PC-3 (cell line): ENCODE data around the gene BCAS3. TPM values are rescaled to one million over a fixed set of nuclear protein-coding genes. Genes with fewer than 3 reads are reported as not detected.

Experiments
- ATAC-seq: fragments of 200-7000 bp; cut with Tn5 transposase; 2 replicates; pipeline ENCODE4 v1.9.1; 2020; ENCODE audit warnings: mild to moderate bottlenecking, moderate library complexity
- BruUV-seq: library from RNA; stranded (reverse); fragments of 400-500 nt; replicated peaks from 2 replicates; lab custom pipeline; 2021; lab: Mats Ljungman, UMichigan
- CTCF ChIA-PET: fragments of 300-600 bp; sonication (Branson Sonifier 250); formaldehyde crosslinking; loops from one replicate; lab custom pipeline; 2022; ENCODE audit warnings: antibody characterized with exemption; lab: Charles Lee
- POLR2A ChIA-PET: fragments of 300-600 bp; sonication (Branson Sonifier 250); formaldehyde crosslinking; loops from one replicate; lab custom pipeline; 2022; ENCODE audit warnings: antibody characterized with exemption; ENCODE audit not compliant: unreplicated experiment; lab: Charles Lee
- DNase-seq: peaks from one replicate; pipeline ENCODE4 v3.0.0-alpha.2; 2015
- H2AFZ ChIP-seq: fragments of 300-600 bp; sonication (generic); 2 replicates; pipeline ENCODE4 v1.6.0; 2016; ENCODE audit warnings: antibody characterized with exemption, low read length
- H3F3A ChIP-seq: fragments of 300-600 bp; sonication (generic); one replicate; pipeline ENCODE4 v1.6.0; 2017; ENCODE audit warnings: antibody characterized with exemption, low read length, control low read depth, mild to moderate bottlenecking; ENCODE audit not compliant: unreplicated experiment
- H3K27ac ChIP-seq: fragments of 300-600 bp; sonication (generic); 2 replicates; pipeline ENCODE4 v1.5.1; 2016; ENCODE audit warnings: mild to moderate bottlenecking, low read length
- H3K27me3 ChIP-seq: fragments of 300-600 bp; sonication (generic); 2 replicates; pipeline ENCODE4 v1.6.1; 2016; ENCODE audit warnings: low read length, mixed read lengths
- H3K36me3 ChIP-seq: fragments of 300-600 bp; sonication (generic); 2 replicates; pipeline ENCODE4 v1.6.1; 2016; ENCODE audit warnings: low read depth, mixed run types, low read length, mixed read lengths
- H3K4me1 ChIP-seq: fragments of 300-600 bp; sonication (generic); 2 replicates; pipeline ENCODE4 v1.5.1; 2016; ENCODE audit warnings: low read length; ENCODE audit not compliant: insufficient read depth
- H3K4me2 ChIP-seq: fragments of 300-600 bp; sonication (generic); 2 replicates; pipeline ENCODE4 v1.6.0; 2016; ENCODE audit warnings: low read length
- H3K4me3 ChIP-seq: fragments of 300-600 bp; sonication (generic); 2 replicates; pipeline ENCODE4 v1.5.1; 2016; ENCODE audit warnings: mild to moderate bottlenecking, low read length, mixed read lengths
- H3K79me2 ChIP-seq: fragments of 300-600 bp; sonication (generic); 2 replicates; pipeline ENCODE4 v1.6.1; 2017; ENCODE audit warnings: low read length, mixed read lengths
- H3K9ac ChIP-seq: fragments of 300-600 bp; sonication (generic); 2 replicates; pipeline ENCODE4 v1.6.0; 2016; ENCODE audit warnings: mild to moderate bottlenecking, low read length
- H3K9me2 ChIP-seq: fragments of 300-600 bp; sonication (generic); replicated peaks from 2 replicates; pipeline ENCODE4 v1.6.1; 2016; ENCODE audit warnings: mixed run types, low read length, mixed read lengths
- H3K9me3 ChIP-seq: fragments of 300-600 bp; sonication (generic); 2 replicates; pipeline ENCODE4 v1.6.1; 2016; ENCODE audit warnings: low read length, mixed read lengths
- H4K20me1 ChIP-seq: fragments of 300-600 bp; sonication (generic); 2 replicates; pipeline ENCODE4 v1.6.1; 2016; ENCODE audit warnings: low read length, mixed read lengths
- EZH2 ChIP-seq: fragments of 300-600 bp; sonication (generic); IDR thresholded peaks from one replicate; pipeline ENCODE4 v1.6.1; 2017; ENCODE audit warnings: antibody characterized with exemption, mild to moderate bottlenecking, low read length; ENCODE audit not compliant: unreplicated experiment
- EZH2phosphoT487 ChIP-seq: fragments of 300-600 bp; sonication (generic); IDR thresholded peaks from 2 replicates; pipeline ENCODE4 v1.6.1; 2018; ENCODE audit warnings: mild to moderate bottlenecking, antibody characterized with exemption, low read length, borderline replicate concordance
- intact Hi-C: fragments of 100-400 bp; cut with micrococcal nuclease; formaldehyde crosslinking; loops from 2 replicates; pipeline ENCODE4 v1.9.0; 2023
- total RNA-seq: library from RNA; depleted of rRNA; stranded (reverse); fragments of >200 nt; gene quantifications from 2 replicates; pipeline ENCODE4 v1.2.3, GENCODE V29; 2014
- TF ChIP-seq, protein P1 (sequence below): fragments of 300-600 bp; sonication (generic); conservative IDR thresholded peaks from 2 replicates; pipeline ENCODE4 v1.5.1; 2017; ENCODE audit warnings: antibody characterized with exemption, low read depth, mild to moderate bottlenecking, low read length

BCAS3 gene
- total RNA-seq, 1 experiment from 2014 or later = 25.9 TPM

DNA sequence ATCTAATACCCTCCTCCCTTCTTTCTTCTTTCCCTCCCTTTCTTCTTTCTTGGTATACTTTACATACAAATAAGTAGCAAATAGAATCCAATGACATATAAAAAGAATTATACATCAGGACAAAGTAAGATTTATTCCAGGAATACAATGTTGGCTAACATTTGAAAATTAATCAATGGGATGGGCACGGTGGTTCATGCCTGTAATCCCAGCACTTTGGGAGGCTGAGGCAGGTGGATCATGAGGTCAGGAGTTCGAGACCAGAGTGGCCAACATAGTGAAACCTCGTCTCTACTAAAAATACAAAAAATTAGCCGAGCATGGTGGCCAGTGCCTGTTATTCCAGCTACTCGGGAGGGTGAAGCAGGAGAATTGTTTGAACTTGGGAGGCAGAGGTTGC is 72.1 kb downstream of the BCAS3 start:
- Histone ChIP-seq H3K27ac (no peak overlapping the region), H3K9me2 (no peaks in the 10 kb centered on the region), H3K79me2 (no peaks in the 10 kb centered on the region), H3K4me2 (no peak overlapping the region), H3K27me3 (no peaks in the 10 kb centered on the region), H3K4me3 (no peak overlapping the region), H2AFZ (no peak overlapping the region), H3K36me3 (no peaks in the 10 kb centered on the region), H3K9ac (no peak overlapping the region), H3K4me1 (peaks cover 2% of the 10 kb centered on the region; the same call in 1 of the 2 replicates), H3F3A (no peaks in the 10 kb centered on the region), H3K9me3 (no peaks in the 10 kb centered on the region), H4K20me1 (no peaks in the 10 kb centered on the region)
- TF ChIP-seq EZH2 = no peak
- TF ChIP-seq, protein P1, sequence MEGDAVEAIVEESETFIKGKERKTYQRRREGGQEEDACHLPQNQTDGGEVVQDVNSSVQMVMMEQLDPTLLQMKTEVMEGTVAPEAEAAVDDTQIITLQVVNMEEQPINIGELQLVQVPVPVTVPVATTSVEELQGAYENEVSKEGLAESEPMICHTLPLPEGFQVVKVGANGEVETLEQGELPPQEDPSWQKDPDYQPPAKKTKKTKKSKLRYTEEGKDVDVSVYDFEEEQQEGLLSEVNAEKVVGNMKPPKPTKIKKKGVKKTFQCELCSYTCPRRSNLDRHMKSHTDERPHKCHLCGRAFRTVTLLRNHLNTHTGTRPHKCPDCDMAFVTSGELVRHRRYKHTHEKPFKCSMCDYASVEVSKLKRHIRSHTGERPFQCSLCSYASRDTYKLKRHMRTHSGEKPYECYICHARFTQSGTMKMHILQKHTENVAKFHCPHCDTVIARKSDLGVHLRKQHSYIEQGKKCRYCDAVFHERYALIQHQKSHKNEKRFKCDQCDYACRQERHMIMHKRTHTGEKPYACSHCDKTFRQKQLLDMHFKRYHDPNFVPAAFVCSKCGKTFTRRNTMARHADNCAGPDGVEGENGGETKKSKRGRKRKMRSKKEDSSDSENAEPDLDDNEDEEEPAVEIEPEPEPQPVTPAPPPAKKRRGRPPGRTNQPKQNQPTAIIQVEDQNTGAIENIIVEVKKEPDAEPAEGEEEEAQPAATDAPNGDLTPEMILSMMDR = no peak
- TF ChIP-seq EZH2phosphoT487 = no peak
- no peak for DNase-seq
- intact Hi-C loops = no loop called here
- ChIA-PET POLR2A (no interaction called here), CTCF (no interaction called here)
- ATAC-seq = no peak
- BruUV-seq = no TSS peak

DNA sequence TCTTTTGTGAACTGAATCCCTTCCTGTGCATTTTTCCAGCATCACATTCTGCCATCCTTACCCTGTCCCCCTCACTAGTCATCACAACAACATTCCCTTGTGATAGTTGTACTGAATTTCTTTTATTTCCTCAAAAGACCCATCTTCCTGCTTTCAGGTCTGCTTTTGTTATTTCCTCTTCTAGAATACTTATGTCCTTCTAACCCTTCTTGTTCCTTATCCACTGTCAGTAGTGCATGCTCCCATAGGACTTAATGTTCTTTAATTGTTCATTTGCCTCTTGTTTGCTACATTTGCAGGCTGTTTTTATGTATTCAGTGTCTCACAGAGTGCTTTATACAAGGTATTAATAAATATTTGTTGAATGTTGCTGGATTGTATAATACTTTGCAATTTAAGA is 73.0 kb downstream of the BCAS3 start:
- intact Hi-C loops = no loop called here
- ChIA-PET POLR2A (no interaction called here), CTCF (no interaction called here)
- Histone ChIP-seq H3K4me1 (no peaks in the 10 kb centered on the region), H2AFZ (no peak overlapping the region), H4K20me1 (no peaks in the 10 kb centered on the region), H3K4me2 (no peak overlapping the region), H3K27me3 (no peaks in the 10 kb centered on the region), H3K27ac (no peak overlapping the region), H3K9me3 (no peaks in the 10 kb centered on the region), H3K36me3 (no peaks in the 10 kb centered on the region), H3F3A (no peaks in the 10 kb centered on the region), H3K4me3 (no peak overlapping the region), H3K79me2 (no peaks in the 10 kb centered on the region), H3K9ac (no peak overlapping the region), H3K9me2 (no peaks in the 10 kb centered on the region)
- DNase-seq (no peak), ATAC-seq (no peak)
- TF ChIP-seq, protein P1 = no peak
- TF ChIP-seq EZH2 (no peak), EZH2phosphoT487 (no peak)
- BruUV-seq = no TSS peak

DNA sequence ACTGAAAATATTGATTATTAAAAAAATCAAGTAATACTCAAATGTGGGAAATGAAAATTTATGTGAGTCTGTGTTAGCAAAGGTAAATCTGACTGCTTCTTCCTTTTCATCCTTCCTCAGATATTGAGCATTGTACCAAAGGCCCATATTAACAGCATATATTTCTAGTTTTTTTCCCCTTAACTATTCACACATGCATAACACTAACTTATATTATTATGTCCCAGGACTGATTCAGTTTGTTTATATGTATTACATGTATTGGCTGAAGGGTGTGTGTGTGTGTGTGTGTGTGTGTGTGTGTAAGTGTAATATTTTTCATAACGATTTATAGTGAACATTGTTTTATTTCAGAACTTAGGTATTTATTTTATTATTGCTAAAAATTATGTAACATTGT is 74.2 kb downstream of the BCAS3 start:
- Histone ChIP-seq H3K36me3 (no peaks in the 10 kb centered on the region), H3K4me3 (no peak overlapping the region), H3F3A (no peaks in the 10 kb centered on the region), H2AFZ (no peak overlapping the region), H3K4me1 (no peaks in the 10 kb centered on the region), H4K20me1 (no peaks in the 10 kb centered on the region), H3K4me2 (no peak overlapping the region), H3K9ac (no peak overlapping the region), H3K9me2 (no peaks in the 10 kb centered on the region), H3K27me3 (no peaks in the 10 kb centered on the region), H3K9me3 (no peaks in the 10 kb centered on the region), H3K79me2 (no peaks in the 10 kb centered on the region), H3K27ac (no peak overlapping the region)
- DNase-seq (no peak), ATAC-seq (no peak)
- intact Hi-C loops = no loop called here
- no TSS peak for BruUV-seq
- POLR2A ChIA-PET = no interaction called here
- TF ChIP-seq, protein P1 = no peak
- TF ChIP-seq EZH2 = no peak
- no peak for TF ChIP-seq EZH2phosphoT487
- CTCF ChIA-PET = no interaction called here
